ENCODE measurements around the gene E4F1.

The E4F1 gene, protein sequence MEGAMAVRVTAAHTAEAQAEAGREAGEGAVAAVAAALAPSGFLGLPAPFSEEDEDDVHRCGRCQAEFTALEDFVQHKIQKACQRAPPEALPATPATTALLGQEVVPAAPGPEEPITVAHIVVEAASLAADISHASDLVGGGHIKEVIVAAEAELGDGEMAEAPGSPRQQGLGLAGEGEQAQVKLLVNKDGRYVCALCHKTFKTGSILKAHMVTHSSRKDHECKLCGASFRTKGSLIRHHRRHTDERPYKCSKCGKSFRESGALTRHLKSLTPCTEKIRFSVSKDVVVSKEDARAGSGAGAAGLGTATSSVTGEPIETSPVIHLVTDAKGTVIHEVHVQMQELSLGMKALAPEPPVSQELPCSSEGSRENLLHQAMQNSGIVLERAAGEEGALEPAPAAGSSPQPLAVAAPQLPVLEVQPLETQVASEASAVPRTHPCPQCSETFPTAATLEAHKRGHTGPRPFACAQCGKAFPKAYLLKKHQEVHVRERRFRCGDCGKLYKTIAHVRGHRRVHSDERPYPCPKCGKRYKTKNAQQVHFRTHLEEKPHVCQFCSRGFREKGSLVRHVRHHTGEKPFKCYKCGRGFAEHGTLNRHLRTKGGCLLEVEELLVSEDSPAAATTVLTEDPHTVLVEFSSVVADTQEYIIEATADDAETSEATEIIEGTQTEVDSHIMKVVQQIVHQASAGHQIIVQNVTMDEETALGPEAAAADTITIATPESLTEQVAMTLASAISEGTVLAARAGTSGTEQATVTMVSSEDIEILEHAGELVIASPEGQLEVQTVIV

DNA sequence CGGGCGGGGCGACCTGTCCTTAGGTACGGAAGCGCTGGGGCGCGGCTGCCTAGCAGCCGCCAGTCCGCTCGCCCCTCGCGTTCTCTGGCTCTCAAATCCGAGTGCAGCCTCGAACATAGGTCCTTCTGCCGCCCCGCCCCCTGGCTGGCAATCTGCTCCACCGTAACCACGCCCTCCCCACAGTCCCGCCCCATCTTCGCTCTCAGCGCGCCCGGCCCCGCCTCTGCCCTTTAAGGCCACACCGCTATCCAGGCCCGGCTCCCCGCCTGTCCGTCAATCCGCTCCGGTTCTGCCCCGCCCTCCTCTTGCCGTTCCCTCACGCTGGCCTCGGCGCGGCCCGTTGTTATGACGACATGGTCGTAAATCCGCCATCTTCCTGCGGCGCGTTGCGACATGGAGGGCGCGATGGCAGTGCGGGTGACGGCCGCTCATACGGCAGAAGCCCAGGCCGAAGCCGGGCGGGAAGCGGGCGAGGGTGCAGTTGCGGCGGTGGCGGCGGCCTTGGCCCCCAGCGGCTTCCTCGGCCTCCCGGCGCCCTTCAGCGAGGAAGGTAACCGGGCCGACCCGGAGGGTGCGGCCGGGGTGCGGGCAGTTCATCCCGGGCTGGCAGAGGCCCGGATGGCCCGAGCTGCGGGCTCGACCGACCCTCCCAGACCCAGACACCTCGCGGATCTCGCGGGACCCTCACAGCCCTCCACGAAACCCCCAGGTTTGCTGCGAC, at the start of gene E4F1:
E4F1 (plus strand) TSS at position 371 of the 721 bp plus-strand sequence; CDS start at position 394, 23 bp downstream.
- peak; percentile 98 for DNase-seq (ENCODE audit: low read depth)

DNA sequence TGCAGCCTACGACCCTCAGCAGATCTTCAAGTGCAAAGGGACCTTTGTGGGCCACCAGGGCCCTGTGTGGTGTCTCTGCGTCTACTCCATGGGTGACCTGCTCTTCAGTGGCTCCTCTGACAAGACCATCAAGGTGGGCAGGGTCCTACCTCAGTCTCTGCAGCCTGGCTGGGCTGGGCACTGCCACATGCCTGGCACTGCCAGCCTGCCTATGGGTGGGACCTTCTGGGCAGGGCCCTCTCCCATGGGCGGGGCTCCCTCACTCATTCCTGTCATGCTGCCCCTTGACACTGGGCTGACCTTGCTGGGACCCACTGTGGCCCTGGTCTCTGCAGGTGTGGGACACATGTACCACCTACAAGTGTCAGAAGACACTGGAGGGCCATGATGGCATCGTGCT, 49.5 kb upstream of the E4F1 start:
- DNase-seq (ENCODE audit: low read depth) = no peak

DNA sequence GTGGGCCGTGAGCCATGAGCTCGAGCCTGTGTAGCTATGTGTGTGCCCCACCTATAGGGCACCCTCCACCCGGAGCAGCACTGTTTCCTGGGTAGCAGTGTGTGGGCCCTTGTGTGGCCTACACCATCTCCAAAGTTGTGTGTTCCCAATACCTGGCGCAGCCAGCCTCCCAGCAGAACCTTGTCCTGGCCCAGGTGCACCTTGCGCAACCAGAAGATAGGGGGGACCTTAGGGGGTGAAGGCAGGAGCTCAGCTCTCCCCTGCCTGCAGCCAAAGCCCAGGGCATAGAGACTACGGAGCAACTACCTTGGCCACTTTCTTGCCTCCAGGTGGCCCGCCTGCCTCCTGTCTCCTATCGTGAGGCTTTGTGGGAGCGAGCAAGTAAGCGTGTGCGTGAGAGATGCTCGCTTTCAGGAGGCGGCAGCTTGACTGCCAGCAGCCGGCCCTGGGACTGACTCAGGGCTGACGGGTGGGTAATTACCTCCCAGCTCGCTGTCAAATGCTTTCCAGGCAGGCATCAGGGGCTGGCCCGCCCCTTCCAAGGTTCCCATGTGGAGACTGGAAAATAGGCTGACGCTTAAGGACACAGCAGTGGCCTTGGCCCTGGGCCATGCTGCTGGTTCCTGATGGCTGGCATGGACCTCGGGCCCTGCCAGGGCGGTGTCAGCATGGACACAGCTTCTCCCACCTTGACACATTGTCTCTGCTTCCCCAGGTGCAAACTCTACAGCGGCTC, 48.8 kb upstream of the E4F1 start:
- no peak for DNase-seq (ENCODE audit: low read depth)

DNA sequence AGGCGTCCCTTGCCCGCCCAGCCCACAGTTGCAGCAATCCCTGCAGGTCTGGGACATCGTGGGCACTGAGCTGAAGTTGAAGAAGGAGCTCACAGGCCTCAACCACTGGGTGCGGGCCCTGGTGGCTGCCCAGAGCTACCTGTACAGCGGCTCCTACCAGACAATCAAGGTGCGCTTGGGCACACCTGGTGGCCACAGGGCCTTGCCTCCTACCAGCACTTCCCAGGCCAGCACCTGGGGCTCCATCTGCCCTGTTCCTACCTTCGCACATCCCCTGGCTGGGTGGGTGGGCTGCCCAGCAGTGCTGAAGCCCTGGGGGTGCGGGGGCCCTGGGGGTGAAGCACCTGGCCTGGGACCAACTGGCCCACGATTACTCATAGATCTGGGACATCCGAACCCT, 47.9 kb upstream of the E4F1 start:
- DNase-seq (ENCODE audit: low read depth) = no peak

DNA sequence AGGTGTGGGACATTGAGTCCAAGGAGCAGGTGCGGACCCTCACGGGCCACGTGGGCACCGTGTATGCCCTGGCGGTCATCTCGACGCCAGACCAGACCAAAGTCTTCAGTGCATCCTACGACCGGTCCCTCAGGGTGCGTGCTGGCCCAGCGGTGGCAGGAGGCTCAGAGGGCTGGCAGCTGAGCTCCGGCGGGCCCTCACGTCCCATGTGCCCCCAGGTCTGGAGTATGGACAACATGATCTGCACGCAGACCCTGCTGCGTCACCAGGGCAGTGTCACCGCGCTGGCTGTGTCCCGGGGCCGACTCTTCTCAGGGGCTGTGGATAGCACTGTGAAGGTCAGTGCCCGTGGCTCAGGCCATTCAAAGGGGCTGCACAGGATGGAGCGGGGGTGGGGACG, 47.3 kb upstream of the E4F1 start:
- no peak for DNase-seq (ENCODE audit: low read depth)

DNA sequence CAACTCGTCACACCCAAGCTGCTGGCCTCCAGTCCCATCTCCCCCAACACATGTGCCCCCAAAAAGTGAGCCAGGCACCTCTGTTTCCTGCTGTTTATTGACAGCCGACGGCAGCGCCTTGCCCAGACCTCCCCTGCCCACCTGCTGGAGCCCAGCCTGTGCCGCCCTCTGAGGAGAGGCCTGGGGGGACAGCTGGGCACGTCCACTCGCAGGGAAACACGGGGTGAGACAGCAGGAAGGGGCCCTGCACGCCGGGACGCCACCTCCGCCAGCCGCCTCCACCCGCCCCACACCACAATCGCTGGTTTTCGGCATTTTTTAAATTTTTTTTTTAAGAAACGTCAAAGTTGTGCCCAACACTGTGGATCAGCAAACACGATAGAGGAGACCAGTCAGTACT, 46.3 kb upstream of the E4F1 start:
- DNase-seq (ENCODE audit: low read depth) = no peak

DNA sequence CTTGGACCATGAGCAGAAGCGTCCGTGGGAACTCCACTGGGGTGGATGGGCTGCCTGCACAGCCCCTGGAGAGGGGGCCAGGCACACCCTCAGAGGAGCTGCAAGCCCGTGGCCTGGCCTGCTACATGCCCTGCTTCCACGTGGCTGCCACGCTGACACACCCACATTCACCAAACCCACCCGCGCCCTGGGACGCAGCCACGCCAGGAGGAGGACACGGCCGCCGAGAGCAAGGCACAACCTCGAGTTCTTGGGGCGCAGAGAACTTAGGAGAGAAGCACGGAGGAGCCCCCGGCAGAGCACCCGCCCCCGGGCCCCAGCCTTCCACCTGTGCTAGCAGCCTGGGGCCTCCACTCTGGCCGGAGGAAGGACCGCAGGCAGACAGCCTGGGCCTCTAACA, 45.8 kb upstream of the E4F1 start:
- no peak for DNase-seq (ENCODE audit: low read depth)

DNA sequence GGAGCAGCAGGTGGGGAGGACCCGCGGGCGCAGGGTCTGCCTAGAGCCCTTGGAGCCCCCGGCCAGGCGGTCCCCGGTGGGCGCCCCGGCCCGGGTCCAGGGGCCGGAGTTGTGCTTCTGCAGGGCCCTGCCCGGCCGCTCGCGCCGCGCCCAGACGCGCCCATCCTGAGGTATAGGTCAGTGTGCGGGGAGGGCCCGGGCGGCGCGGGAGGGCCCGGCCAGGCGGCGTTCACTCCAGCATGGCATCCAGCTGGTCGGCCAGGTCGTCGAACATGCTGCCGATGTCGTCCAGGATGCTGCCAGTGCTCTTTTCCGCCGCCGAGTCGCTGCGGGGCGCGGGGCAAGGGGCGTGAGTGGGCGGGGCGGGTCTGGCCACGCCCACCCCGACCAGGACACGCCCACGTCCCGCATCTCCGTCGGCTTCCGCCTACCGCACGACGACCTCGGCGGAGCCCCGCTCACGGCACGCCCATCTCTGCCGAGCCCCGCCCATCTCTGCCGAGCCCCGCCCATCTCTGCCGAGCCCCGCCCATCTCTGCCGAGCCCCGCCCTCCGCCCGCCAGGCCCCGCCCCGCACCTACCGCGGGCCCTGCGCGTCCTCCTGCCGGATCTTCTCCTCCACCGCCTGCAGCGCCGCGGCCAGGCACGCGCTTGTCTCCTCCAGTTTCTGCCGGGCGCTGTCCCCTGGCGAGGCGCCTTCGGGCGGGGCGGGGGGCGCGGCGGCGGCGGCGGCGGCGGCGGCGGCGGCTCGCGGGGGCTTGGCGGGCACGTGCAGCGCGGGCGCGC, 44.9 kb upstream of the E4F1 start:
- DNase-seq (ENCODE audit: low read depth) = no peak

DNA sequence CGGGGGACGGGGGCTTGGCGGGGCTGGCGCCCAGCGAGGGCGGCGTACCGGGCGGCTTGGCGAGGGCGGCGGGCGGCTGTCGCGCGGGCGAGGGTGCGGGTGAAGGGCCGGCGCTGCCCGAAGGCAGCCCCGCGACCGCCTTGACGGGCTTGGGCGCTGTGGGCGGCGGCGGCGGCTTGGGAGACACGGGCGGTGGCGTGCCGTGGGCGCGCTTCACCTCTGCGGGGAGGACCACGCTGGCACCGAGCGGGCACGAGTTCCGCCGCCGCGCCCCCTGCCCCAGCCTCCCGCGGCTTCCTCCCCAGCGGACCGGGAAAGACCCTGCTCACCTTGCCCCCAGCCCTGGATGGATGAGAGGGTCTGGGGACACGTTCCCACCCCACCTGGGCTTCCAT, 44.3 kb upstream of the E4F1 start:
- DNase-seq (ENCODE audit: low read depth) = no peak

DNA sequence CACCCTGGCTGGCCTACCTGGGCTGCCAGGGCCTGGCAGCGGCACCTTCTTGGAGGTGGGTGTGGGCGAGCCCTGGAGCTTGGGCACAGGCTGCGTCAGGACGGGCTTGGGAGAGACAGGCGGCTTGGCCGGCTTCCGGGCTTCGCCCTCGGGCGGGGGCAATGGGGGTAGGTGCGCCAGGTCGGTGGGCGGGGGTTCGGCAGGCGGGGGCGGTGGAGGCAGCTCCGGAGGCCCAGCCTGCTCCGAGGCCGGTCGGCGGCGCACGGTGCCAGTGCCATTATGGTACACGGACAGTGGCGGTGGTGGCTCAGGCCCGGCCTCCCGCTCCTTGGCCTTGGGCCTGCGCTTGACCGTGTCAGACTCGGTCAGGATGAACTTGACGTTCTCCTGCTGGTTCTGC, 43.8 kb upstream of the E4F1 start:
- DNase-seq (ENCODE audit: low read depth) = no peak

DNA sequence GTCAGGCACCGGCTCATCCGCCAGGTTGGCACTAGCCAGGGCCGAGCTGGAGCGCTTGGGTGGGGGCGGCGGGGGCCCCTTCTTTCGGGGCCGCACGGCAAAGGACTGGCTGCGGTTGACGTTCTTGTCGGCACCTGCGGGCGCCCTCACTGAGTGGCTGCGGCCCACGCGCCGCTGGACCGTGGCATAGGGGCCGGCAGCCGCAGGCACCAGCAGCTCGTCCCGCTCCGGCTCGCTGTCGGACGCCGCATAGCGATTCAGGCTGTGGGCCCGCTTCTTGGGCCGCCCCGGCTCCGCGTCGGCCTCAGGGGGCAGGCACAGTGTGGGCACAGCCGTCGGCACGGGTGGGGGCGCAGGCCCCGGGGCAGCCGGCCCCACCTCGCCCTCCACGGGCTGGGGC, 42.9 kb upstream of the E4F1 start:
- DNase-seq (ENCODE audit: low read depth) = no peak

DNA sequence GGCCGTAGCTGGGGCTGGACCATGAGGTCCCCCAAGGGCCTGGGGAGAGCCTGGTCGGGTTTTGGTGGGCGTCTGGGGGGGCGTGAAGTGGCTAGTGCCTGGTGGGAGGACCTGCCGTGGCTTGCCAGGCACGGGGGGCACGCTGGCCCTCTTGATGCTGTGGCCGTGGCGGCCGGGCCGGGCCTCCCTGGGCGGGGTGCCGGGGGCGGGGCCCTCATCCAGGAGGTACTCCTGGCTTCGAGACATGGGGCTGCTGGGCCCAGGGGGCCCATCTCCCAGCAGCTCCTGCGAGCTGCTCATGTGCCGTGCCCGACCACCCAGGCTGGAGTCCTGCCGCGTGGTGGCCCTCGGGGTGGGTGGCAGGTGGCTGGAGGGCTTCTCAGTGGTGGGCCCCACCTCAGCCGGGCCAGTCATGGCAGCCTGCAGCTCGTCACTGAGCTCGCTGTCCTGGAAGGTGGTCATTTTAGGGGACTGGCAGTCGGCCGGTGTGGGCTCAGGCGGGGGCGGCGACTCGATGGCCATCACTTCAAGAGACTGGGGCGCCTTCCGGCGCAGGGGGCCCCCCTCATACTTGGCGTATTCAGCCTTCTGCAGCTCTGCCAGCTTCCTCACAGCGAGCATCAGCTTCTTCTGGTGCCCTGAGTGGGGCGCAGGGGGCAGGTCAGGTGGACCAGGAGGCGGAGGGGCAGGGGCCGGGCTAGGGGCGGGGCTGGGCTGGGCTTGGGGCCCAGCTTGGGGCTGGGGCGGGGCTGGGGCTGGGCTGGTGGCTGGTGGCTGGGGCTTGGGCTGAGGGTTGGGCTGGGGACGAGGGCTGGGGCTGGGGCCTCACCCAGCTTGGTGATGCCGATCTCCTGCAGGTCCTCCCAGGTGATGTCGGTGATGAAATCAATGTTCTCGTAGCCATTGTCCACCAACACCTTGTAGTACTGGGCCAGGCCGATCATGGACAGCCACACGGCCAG, 42.1 kb upstream of the E4F1 start:
- DNase-seq (ENCODE audit: low read depth) = no peak

DNA sequence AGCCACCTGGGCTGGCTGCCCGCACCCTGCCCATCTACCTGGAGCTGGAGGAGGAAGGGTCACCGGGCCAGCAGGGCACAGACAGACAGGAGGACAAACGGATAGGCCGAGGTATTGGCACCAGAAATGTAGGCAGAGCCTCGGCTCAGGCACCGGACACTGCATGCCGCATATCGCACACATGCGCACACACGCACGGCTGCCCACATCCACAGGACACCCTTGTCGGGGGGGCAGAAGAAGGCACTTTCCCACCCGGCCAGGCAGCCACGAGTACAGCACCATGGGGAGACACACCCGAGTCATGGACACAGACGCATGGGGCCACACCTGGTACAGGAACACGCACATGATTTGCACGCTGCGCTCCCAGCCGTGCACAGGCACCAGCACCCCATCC, 41.4 kb upstream of the E4F1 start:
- DNase-seq (ENCODE audit: low read depth) = no peak

DNA sequence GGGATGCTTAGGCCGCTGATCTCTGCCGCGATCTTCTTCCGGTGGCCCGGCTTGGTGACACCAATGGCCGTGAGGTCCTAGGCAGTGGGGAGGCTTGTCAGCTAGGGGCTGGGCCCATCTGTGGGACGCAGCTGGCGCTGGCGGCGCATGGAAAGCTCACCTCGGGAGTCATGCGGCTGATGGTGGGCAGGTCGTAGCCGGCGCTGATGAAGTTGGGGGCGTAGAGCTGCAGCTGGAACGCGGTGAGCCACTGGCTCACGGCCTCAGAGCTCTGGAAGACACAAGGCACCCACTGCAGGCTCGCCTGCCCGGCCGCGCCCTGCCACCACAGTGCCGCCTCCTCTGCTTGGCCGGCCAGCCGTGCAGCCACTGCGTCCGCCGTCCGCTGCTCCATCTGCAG, 39.7 kb upstream of the E4F1 start:
- no peak for DNase-seq (ENCODE audit: low read depth)

DNA sequence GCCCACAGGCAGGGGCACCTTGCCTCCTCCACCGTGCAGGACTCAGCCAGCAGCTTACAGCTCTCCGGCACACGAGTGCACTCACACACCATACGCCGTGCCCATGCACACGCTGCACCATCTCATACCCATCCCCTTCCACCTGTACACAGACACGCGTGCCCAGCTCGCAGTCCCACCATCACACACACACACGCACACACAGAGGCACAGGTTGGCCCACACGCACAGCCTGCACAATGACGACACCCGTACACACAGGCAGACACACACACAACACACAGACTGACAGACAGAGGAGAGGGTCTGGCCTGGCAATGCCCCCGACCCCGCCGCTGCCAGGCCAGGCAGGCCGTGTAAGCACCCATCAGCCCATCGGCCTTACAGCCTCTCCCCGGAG, 39.0 kb upstream of the E4F1 start:
- no peak for DNase-seq (ENCODE audit: low read depth)

DNA sequence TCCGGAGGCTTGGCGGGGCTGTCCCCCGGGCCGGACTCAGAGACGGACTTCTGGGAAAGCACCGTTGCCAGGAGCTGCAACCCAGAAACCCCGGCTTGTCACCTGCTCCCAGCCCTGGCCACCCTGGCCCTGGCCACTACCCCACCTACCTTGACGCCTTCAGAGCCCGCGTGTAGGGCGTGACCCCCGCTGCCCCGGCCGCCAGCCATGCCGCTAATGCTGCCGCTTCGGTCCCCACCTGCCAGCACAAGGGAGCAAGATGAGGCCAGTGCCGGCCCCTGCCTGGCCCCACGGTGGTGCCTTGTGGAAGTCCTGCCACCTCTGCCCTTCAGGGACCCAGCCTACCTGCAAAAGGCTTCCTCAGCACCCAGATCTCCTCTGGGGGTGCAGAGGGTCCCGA, 38.4 kb upstream of the E4F1 start:
- no peak for DNase-seq (ENCODE audit: low read depth)

DNA sequence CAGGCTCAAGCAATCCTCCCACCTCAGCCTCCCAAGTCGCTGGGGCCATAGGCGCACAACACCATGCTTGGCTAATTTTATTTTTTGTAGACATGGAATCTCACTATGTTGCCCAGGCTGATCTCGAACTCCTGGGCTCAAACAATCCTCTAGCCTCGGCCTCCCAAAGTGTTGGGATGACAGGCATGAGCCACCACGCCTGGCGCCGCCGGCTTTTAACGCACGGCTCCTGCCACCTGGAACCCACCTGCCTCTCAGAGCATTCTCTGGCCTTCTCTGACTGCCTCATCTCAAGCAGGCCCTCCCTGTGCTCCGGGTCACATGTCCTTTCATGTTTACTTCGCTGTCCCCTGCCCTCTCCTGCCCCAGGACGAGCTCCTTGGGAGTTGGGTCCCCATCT, 37.3 kb upstream of the E4F1 start:
- no peak for DNase-seq (ENCODE audit: low read depth)

DNA sequence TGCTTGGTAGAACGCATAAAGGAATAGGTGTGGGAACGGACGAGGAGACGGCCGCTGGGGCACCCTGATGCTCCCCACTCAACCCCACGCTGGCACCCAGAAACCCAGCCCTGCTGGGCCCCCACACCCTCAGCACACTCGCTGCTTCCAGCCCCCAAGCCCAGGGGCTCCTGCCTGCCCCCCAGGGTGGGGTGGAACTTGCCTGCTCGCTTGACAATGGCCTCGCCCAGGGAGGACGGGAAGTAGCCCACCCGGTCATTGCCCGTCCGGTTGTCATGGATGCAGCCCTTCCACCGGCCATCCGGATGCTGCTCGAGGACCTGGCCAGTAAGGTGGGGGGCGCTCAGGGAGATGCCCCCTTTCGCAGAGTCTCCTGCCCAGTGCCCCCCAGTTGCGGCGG, 36.9 kb upstream of the E4F1 start:
- no peak for DNase-seq (ENCODE audit: low read depth)

DNA sequence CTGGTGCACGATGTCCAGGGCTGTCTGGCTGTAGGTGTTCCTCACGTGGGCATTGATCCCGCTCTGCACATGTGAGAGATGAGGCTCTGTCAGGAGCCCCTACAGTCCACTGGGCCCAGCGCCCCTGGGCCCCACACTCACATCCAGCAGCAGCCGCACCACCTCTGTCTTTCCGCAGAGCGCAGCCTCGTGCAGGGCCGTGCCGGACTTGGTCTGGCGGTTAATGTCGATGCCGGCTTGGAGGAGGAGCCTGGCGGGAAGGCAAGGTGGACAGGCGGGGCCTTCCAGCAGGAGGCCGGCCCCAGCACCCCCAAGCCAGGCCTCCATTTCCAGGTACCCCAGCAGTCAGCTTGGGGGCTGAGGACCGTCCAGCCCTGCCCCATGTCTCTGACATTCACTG, 36.2 kb upstream of the E4F1 start:
- DNase-seq (ENCODE audit: low read depth) = no peak

DNA sequence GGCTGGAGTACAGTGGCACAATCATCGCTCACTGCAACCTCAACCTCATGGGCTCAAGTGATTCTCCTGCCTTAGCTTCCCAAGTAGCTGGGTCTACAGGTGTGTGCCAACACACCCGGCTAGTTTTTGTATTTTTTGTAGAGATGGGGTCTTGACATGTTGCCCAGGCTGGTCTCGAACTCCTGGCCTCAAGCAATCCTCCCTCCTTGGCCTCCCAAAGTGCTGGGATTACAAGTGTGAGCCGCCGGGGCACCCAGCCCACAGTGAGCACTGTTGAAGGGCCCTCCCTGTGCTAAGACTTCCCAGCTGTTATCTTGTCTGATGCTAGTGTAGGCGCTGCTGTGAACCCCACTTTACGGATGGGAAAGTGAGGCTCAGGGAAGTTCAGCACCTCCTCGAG, 35.0 kb upstream of the E4F1 start:
- no peak for DNase-seq (ENCODE audit: low read depth)
